Caki2 (cell line): Measurements from ENCODE around the gene INPP5A. TPM values are rescaled to one million over a fixed set of nuclear protein-coding genes. Genes with fewer than 3 reads are reported as not detected.
"Not testable (repeated sequence)": the region's sequence is repeated elsewhere in the genome, so short reads cannot be mapped to it uniquely, and the experiment has no call there.

Source experiments
- DNase-seq: peaks from one replicate; pipeline ENCODE4 v3.0.0-alpha.2; 2015; ENCODE audit warnings: low read depth
- in situ Hi-C: cut with HindIII; loops from 2 replicates; pipeline ENCODE4 v1.10.0; 2016; ENCODE audit warnings: low sequenced_read_pairs, low pct_unique_long_range_greater_than_20kb, mixed read lengths
- total RNA-seq: library from RNA; depleted of rRNA; stranded (reverse); fragments of >200 nt; shearing (Covaris generic); gene quantifications from 2 replicates; pipeline ENCODE4 v1.2.3, GENCODE V29; 2014; ENCODE audit warnings: low replicate concordance

The INPP5A gene
- total RNA-seq, 1 experiment from 2014 or later: 21.2 TPM

GRCh38 chr10:132597654-132598053 is 60.1 kb downstream of the INPP5A start:
- no peak for DNase-seq
- in situ Hi-C loops: no loop called here

- in situ Hi-C loops, DNase-seq: not testable (repeated sequence)
Measured at GRCh38 chr10:132599023-132599618, 61.5 kb downstream of the INPP5A start.

DNA sequence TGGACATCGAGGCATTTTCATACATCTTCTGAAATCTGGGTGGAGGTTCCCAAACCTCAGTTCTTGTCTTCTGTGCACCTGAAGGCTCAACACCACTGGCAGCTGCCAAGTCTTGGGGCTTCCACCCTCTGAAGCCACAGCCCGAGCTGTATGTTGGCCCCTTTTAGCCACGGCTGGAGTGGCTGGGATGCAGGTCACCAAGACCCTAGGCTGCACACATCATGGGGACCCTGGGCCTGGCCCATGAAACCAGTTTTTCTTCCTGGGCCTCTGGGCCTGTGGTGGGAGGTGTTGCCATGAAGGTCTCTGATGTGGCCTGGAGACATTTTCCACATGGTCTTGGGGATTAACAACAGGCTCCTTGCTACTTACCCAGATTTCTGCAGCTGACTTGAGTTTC is 62.1 kb downstream of the INPP5A start:
- in situ Hi-C loops: no loop called here

GRCh38 chr10:132600416-132600815 is 62.8 kb downstream of the INPP5A start:
- DNase-seq: no peak
- in situ Hi-C loops: no loop called here

More for the DNA sequence above, 62.1 kb downstream of the INPP5A start:
- DNase-seq: no peak

DNA sequence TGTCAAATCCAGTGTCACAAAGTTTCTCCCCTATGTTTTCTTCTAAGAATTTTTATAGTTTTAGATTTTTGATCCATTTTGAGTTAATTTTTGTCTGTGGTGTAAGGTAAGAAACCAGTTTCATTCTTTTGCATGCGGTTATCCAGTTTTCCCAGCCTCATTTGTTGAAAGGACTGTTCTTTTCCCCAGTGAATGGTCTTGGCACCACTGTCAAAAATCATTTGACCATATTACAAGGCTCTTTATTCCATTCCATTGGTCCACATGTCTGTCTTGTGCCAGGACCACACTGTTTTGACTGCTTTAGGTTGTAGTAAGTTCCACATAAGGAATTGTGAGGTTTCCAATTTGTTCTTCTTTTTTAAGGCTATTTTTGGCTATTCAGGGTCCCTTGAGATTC is 64.0 kb downstream of the INPP5A start:
- DNase-seq: no peak
- in situ Hi-C loops: no loop called here

DNA sequence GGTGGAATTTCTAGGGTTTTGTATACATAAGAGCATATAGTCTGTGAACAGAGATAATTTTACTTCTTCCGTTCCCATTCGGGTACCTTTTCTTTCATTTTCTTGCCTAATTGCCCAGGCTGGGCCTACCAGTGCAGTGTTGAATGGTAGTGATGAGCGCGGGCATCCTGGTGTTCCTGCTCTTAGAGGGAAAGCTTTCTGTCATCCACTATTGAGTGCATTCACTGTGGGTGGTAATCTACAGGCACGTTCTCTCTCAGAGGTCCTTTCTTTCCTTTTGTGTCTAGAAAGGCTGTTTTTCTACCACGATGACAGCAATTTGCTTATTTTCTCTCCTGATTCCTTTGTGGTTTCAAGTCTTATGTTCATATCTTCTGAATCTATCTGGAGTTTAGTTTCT is 65.0 kb downstream of the INPP5A start:
- no peak for DNase-seq
- in situ Hi-C loops: no loop called here

GRCh38 chr10:132603851-132604533 is 66.4 kb downstream of the INPP5A start:
- in situ Hi-C loops: no loop called here
- no peak for DNase-seq

DNA sequence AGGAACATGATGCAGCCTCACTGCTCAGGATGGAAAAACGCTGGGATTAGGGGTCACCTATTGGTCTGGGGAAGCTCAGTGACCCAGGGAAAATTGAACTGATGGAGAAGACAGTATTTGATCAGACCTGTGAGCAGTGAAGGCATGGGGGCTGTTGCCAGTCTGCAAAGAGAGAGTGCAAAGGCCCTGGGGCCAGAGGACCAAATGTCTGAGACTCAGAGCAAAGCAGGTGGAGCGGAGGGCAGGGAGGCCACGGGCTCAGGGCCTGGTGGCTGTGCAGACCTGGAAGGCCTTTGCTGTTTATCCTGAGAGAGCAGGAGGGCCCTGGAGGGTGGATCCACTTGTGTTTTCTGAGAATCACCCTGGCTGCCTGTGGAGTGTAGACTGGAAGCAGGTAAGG is 67.1 kb downstream of the INPP5A start:
- DNase-seq: no peak
- in situ Hi-C loops: no loop called here

DNA sequence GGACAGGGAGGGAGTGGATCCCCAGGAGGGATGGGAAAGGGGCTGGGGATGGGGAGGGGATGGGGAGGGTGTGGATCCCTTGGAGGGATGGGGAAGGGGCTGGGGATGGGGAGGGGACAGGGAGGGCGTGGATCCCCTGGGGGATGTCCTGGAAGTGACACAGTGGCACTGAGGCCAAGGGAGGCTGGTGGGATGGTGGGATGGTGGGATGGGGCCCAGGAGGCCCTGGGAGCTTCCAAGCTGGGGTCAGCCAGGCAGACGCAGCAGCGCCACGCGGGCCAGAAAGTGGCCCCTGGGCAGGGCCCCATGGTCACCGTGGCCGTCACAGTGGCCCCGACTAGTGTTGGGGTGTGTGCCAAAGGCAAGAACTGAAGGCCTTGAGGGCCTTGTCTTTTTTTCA is 67.8 kb downstream of the INPP5A start:
- no peak for DNase-seq
- in situ Hi-C loops: no loop called here

- no peak for DNase-seq
- in situ Hi-C loops: no loop called here
Measured at GRCh38 chr10:132606031-132606491, 68.5 kb downstream of the INPP5A start.

- peak; percentile 12 for DNase-seq
- in situ Hi-C loops: no loop called here
Measured at GRCh38 chr10:132606536-132607316, 69.1 kb downstream of the INPP5A start.

DNA sequence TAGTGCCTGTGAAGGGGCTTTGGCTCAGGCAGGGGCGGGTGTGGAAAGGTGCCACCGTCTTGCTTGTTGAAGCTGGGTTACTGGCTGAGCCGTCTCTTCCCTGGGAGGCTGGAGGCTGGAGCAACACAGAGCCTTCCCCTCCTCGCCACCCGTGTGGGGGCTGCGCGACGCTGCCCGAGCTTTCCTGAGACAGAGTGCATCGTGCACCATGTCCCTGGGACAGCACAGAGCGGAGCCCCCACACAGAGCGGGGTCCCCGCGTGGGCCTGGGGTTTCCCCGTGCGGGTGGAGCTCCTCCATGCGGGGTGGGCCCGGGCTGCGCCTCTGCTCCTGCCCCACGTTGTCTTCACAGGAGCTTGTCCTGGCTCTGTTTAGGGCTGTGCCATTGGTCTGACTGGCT is 69.9 kb downstream of the INPP5A start:
- in situ Hi-C loops: no loop called here
- DNase-seq: no peak

DNA sequence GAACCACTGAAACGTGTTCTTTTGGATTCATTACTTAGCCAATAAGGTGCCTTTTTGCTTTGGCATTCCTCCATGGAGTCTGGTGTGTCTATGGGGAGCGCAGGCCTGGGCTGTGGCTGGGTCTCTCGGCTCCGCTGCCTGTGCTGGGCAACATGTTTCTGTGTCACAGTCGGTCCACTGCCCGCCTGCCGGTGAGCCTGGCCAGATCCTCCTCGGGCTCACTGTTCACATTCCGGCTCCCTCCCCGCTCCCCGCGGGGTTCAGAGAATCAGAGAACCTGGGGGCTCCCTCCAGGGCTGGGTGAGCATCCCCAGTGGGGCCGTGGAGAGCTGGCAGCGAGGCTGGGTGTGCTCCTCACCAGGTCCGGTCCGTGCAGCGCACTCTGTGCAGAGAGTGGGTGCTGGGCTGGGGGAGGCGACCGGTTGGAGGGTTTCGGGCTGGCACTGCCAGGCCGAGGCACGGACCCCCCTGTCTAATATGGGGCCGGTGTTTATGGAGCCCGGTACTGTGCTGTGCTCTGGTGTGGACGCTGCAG is 70.4 kb downstream of the INPP5A start:
- in situ Hi-C loops: no loop called here
- no peak for DNase-seq

DNA sequence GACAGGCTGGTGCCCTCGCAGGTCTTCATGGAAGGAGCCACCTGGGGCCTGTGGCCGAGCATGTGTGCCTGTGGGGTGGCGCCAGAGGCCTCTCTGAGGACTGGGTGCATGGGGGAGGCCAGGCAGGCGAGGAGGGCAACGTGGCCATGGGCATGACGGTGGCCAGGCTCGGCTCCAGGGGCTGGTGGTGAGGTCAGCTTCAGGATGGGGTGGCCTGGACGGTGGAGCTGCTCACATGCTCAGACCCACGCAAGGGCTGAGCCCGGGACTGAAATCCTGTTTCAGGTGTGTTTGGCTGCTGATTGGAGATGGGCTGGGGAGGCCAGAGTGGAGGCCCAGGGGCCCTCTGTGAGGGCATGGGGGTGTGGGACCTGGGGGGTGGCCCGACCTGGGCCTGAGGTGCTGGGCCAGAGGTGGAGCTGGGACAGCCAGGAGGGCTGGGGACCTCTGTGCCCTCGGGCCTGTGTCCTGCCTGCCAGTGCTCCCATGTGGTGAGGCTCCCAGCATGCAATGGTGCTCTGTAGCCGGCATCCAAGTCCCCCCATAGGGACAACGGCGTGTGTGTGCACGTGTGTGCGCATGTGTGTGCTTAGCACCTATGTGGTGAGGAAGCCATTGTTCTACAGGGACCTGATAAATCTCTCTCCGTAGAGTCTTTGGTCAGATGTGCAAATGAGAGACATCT is 71.1 kb downstream of the INPP5A start:
- DNase-seq: no peak
- in situ Hi-C loops: no loop called here

DNA sequence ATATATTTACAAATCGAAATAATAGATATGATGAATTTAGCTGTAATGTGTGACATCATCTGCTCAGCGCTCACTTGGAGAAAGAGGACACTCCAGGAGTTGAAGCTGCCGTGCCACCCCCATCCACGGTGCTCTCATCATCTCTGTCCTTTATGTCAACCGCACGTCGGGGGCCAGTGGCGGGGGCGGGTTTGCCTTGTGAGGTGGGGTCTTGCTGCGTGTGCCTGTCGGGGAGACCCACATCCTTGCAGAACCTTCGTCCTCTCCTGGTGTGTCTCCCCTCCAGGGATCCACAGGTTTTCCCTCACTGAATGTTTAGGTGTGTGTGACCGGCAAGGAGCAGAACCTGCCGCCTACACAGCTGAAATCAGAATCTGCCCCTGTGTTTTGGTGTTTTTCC is 71.6 kb downstream of the INPP5A start:
- in situ Hi-C loops: no loop called here
- DNase-seq: no peak

GRCh38 chr10:132610071-132610701 is 72.6 kb downstream of the INPP5A start:
- DNase-seq: no peak
- in situ Hi-C loops: no loop called here

DNA sequence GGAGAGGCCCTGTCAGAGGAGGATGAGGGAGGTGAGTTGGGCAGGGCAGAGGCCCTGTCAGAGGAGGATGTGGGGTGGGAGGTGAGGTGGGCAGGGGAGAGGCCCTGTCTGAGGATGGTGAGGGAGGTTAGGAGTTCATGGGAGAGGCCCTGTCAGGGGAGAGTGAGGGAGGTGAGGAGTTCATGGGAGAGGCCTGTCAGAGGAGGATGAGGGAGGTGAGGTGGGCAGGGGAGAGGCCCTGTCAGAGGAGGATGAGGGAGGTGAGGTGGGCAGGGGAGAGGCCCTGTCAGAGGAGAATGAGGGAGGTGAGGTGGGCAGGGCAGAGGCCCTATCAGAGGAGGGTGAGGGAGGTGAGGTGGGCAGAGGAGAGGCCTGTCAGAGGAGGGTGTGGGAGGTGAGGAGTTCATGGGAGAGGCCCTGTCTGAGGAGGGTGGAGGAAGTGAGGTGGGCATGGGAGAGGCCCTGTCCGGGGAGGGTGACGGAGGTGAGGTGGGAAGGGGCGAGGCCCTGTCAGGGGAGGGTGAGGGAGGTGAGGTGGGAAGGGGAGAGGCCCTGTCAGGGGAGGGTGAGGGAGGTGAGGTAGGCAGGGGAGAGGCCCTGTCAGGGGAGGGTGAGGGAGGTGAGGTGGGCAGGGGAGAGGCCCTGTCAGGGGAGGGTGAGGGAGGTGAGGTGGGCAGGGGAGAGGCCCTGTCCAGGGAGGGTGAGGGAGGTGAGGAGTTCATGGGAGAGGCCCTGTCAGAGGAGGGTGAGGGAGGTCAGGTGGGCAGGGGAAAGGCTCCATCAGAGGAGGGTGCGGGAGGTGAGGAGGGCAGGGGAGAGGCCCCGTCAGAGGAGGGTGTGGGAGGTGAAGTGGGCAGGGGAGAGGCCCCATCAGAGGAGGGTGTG is 73.7 kb downstream of the INPP5A start:
- in situ Hi-C loops: no loop called here
- no peak for DNase-seq
